Neuronal stem cell (in vitro differentiated cells): ENCODE results near the gene MTA1.

ENCODE experiments used
- DNase-seq: peaks from one replicate; pipeline ENCODE4 v3.0.0-alpha.2; 2013; ENCODE audit warnings: low spot score
- H2AFZ ChIP-seq: one replicate; pipeline ENCODE4 v1.6.1; 2013; ENCODE audit warnings: mild to moderate bottlenecking, low read length, inconsistent platforms
- H2AK5ac ChIP-seq: 2 replicates; pipeline ENCODE4 v1.6.1; 2013; ENCODE audit warnings: low read depth, mild to moderate bottlenecking, inconsistent platforms, low read length, moderate library complexity, mixed read lengths
- H2BK120ac ChIP-seq: 2 replicates; pipeline ENCODE4 v1.6.1; 2013; ENCODE audit warnings: low read depth, mild to moderate bottlenecking, inconsistent platforms, low read length, moderate library complexity, mixed read lengths
- H2BK12ac ChIP-seq: one replicate; pipeline ENCODE4 v1.6.1; 2013; ENCODE audit warnings: low read length, inconsistent platforms
- H2BK15ac ChIP-seq: 2 replicates; pipeline ENCODE4 v1.6.1; 2013; ENCODE audit warnings: mild to moderate bottlenecking, low read length, inconsistent platforms, mixed read lengths
- H2BK5ac ChIP-seq: one replicate; pipeline ENCODE4 v1.6.1; 2013; ENCODE audit warnings: inconsistent platforms, mild to moderate bottlenecking, low read length, moderate library complexity
- H3K14ac ChIP-seq: one replicate; pipeline ENCODE4 v1.6.1; 2013; ENCODE audit warnings: low read length, inconsistent platforms
- H3K18ac ChIP-seq: 2 replicates; pipeline ENCODE4 v1.6.1; 2013; ENCODE audit warnings: low read length, inconsistent platforms
- H3K23ac ChIP-seq: 2 replicates; pipeline ENCODE4 v1.6.1; 2013; ENCODE audit warnings: low read depth, mild to moderate bottlenecking, mixed read lengths, low read length, inconsistent platforms; ENCODE audit not compliant: poor library complexity
- H3K27ac ChIP-seq: replicated peaks from 3 replicates; pipeline ENCODE4 v1.5.1; 2013; ENCODE audit warnings: low read length, inconsistent platforms
- H3K27me3 ChIP-seq, 3 experiments: 2 replicates each; pipeline ENCODE4 v1.6.1; 2013; ENCODE audit warnings: low read length in 3 of 3, mild to moderate bottlenecking in 2 of 3, inconsistent platforms in 1 of 3, low read depth in 1 of 3, mixed read lengths in 1 of 3, moderate library complexity in 1 of 3; ENCODE audit not compliant: control insufficient read depth in 3 of 3, insufficient read depth in 3 of 3
- H3K36me3 ChIP-seq, 2 donors: replicated peaks in 1 of 2; 2 replicates each; pipeline ENCODE4 v1.6.1; 2013; ENCODE audit warnings: low read length in 2 of 2; ENCODE audit not compliant: control insufficient read depth in 2 of 2, insufficient read depth in 2 of 2
- H3K4ac ChIP-seq: 2 replicates; pipeline ENCODE4 v1.6.1; 2013; ENCODE audit warnings: inconsistent platforms, mild to moderate bottlenecking, low read length, moderate library complexity
- H3K4me1 ChIP-seq, 2 donors: 1 replicate in 1 of 2; 2 replicates in 1 of 2; pipeline ENCODE4 v1.6.1; 2013; ENCODE audit warnings: low read length in 2 of 2, low read depth in 1 of 2; ENCODE audit not compliant: control insufficient read depth in 2 of 2, insufficient read depth in 1 of 2
- H3K4me2 ChIP-seq: one replicate; pipeline ENCODE4 v1.6.1; 2013; ENCODE audit warnings: mild to moderate bottlenecking, low read length, inconsistent platforms; ENCODE audit not compliant: insufficient read depth, poor library complexity, severe bottlenecking
- H3K4me3 ChIP-seq, 2 donors: 2 replicates each; pipeline ENCODE4 v1.5.1; 2013; ENCODE audit warnings: low read length in 2 of 2, mild to moderate bottlenecking in 2 of 2, inconsistent platforms in 1 of 2, moderate library complexity in 1 of 2
- H3K79me1 ChIP-seq: one replicate; pipeline ENCODE4 v1.6.1; 2013; ENCODE audit warnings: low read depth, mild to moderate bottlenecking, inconsistent platforms, low read length, moderate library complexity
- H3K9ac ChIP-seq: one replicate; pipeline ENCODE4 v1.6.1; 2013; ENCODE audit warnings: mild to moderate bottlenecking, low read depth, low read length, inconsistent platforms; ENCODE audit not compliant: poor library complexity
- H3K9me3 ChIP-seq, 2 donors: replicated peaks in 1 of 2; 2 replicates each; pipeline versions ENCODE3 to v1.6.1; 2013; ENCODE audit warnings: low read length in 2 of 2, mild to moderate bottlenecking in 2 of 2, inconsistent platforms in 1 of 2, low read depth in 1 of 2, mixed read lengths in 1 of 2, moderate library complexity in 1 of 2; ENCODE audit not compliant: control insufficient read depth in 2 of 2, insufficient read depth in 1 of 2
- H4K8ac ChIP-seq: one replicate; pipeline ENCODE4 v1.6.1; 2013; ENCODE audit warnings: low read depth, mild to moderate bottlenecking, inconsistent platforms, low read length, moderate library complexity
- H4K91ac ChIP-seq: one replicate; pipeline ENCODE4 v1.6.1; 2013; ENCODE audit warnings: low read length, low read depth, mild to moderate bottlenecking, inconsistent platforms; ENCODE audit not compliant: poor library complexity
- WGBS, 2 donors: extraction: QIAGEN DNeasy Blood & Tissue Kit; methylation state at CpG; one replicate each; pipeline ENCODE4 v1.1.7; 2013; ENCODE audit warnings: missing lambda C conversion rate in 2 of 2, mixed read lengths in 1 of 2; ENCODE audit not compliant: insufficient read length in 2 of 2, insufficient replicate concordance in 1 of 2; ENCODE audit errors: extremely low coverage in 2 of 2; 5-methylcytosine and 5-hydroxymethylcytosine counted together

MTA1 gene

DNA sequence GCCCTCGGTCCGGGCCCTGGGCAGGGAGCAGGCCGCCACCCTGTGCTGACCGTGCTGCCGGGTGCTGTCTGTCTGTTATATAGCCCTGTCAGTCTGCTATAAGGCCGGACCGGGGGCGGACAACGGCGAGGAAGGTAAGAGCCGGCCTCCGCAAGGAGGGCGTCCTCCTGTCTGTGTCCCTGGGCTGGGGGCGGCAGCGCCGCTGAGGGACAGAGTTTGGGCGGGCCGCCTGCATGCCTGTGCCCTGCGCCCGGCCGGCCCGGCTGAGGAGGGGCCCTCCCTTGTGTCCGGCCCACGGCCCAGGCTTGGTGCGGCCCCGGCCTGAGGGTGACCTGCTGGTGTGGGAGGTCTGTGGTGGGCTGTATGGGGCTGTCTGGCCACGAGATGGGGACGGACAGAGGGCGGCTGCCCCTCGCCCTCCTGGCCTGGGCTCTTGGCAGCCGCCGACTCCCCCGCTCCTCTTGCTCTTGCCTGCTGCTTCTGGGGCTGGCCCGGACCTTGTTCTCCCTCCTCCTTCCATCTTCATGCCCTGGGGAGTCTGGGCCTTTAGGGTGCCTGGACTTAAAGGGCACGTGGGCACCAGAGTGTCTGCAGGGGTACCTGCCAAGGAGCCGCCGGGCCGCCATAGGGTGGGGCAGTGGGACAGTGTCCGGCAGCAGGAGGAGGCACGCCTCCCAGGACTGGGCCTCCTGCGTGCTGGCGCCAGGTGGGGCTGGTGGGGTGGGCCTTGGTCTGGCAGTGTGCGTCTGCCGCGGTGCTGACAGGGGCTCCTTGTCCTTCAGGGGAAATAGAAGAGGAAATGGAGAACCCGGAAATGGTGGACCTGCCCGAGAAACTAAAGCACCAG is 29.9 kb downstream of the MTA1 start:
- peak overlapping the region; percentile 11 for H3K18ac ChIP-seq
- H3K27me3 ChIP-seq, result no peaks in the 10 kb centered on the region
- H2BK15ac ChIP-seq, result no peak overlapping the region
- no peak overlapping the region for H3K27ac ChIP-seq
- H4K8ac ChIP-seq, result peak overlapping the region; percentile 3
- H3K4ac ChIP-seq, result no peak overlapping the region
- no peak overlapping the region for H2AFZ ChIP-seq
- peak overlapping the region; percentile 38 for H3K14ac ChIP-seq
- no peak overlapping the region for H2BK120ac ChIP-seq
- peak overlapping the region; percentile 28 for H2AK5ac ChIP-seq
- H3K9ac ChIP-seq, result no peak overlapping the region
- DNase-seq, result no peak
- H3K36me3 ChIP-seq, result peaks cover 46 to 75% of the 10 kb centered on the region in 2 donors
- peak overlapping the region; percentile 24 for H2BK5ac ChIP-seq
- no peaks in the 10 kb centered on the region for H3K4me1 ChIP-seq
- H3K4me3 ChIP-seq, result no peak overlapping the region
- peak overlapping the region; percentile 41 for H2BK12ac ChIP-seq
- H3K4me2 ChIP-seq, result no peak overlapping the region
- peak overlapping the region; percentile 55 for H3K23ac ChIP-seq
- peaks cover 0 to 2% of the 10 kb centered on the region in 2 donors for H3K9me3 ChIP-seq
- no peak overlapping the region for H4K91ac ChIP-seq
- H3K79me1 ChIP-seq, result peaks cover 30% of the 10 kb centered on the region
- no CpG with 5 or more reads among the region's 47 CpGs for WGBS, 2 donors

DNA sequence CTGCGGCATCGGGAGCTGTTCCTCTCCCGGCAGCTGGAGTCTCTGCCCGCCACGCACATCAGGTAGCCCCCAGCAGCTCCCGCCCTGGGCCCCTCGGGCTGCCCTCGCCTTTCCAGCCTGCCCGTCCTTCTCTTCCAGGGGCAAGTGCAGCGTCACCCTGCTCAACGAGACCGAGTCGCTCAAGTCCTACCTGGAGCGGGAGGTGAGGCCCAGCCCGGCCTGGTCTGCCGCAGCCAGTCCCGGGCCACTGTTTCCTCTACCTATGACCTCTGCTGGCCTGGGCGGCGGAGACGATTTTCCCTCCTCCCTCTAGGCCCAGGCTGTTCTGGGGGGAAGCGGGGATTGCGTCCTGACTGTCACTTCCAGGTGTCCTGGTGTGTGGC is 30.5 kb downstream of the MTA1 start:
- H2BK120ac ChIP-seq, result no peak overlapping the region
- H2BK12ac ChIP-seq, result no peak overlapping the region
- H3K36me3 ChIP-seq, result peaks cover 46 to 80% of the 10 kb centered on the region in 2 donors
- peak overlapping the region; percentile 28 for H2AK5ac ChIP-seq
- no CpG with 5 or more reads among the region's 22 CpGs for WGBS, 2 donors
- no peak overlapping the region for H3K14ac ChIP-seq
- no peak overlapping the region for H3K4me2 ChIP-seq
- H3K4ac ChIP-seq, result no peak overlapping the region
- H3K18ac ChIP-seq, result no peak overlapping the region
- no peak overlapping the region for H2BK15ac ChIP-seq
- no peak overlapping the region for H4K8ac ChIP-seq
- DNase-seq, result no peak
- no peak overlapping the region for H3K27ac ChIP-seq
- peak overlapping the region; percentile 31 for H3K23ac ChIP-seq
- H2BK5ac ChIP-seq, result peak overlapping the region; percentile 24
- peaks cover 0 to 2% of the 10 kb centered on the region in 2 donors for H3K9me3 ChIP-seq
- H4K91ac ChIP-seq, result no peak overlapping the region
- H2AFZ ChIP-seq, result no peak overlapping the region
- H3K4me3 ChIP-seq, result no peak overlapping the region
- no peaks in the 10 kb centered on the region for H3K27me3 ChIP-seq
- no peaks in the 10 kb centered on the region for H3K4me1 ChIP-seq
- H3K79me1 ChIP-seq, result peaks cover 30% of the 10 kb centered on the region
- no peak overlapping the region for H3K9ac ChIP-seq

DNA sequence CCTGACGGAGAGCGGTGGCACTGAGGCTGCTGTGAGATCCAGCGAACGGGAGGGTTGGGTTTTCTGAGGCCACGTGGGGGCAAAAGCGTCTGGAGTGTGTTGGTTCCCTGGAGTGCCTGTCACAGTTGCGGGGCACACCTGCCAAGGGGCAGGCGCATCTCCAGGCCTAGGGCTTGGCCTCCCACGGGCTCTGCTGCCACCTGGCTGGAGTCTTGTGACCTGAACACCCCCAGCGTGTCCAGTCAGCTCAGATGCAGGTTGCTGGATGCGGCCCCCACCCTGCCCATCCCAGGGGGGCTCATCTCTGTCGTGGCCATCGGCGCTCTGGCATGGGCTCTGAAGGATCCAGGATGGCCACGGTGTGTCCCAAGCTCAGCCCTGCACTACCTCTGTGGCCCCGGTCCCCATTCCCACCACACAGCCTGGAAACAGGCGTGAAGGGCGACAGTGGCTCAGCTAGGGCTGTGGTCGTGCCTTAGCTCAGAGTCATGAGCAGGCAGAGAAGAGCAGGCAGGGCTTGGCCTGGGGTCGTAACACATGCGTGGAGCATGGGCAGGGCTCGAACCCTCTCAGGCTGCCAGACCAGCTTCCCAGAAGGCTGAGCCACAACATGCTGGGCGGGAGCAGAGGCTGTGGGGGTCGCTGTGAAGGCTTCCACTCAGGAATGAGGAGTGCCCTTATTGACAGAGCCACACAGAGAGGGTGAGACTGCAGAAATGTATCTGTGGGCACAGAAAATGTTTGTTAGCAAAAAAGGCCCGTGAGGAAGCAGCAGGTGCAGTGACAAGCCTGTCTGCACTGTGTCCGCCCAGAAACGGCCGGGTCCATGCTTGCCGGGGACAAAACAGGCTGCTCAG is 31.5 kb downstream of the MTA1 start:
- Histone ChIP-seq H2AFZ (no peak overlapping the region), H3K27ac (no peak overlapping the region), H3K79me1 (peaks cover 36% of the 10 kb centered on the region), H2BK120ac (no peak overlapping the region), H4K91ac (no peak overlapping the region), H3K4ac (no peak overlapping the region), H3K4me2 (no peak overlapping the region), H2BK5ac (peak overlapping the region; percentile 19), H3K4me1 (no peaks in the 10 kb centered on the region), H3K4me3 (no peak overlapping the region), H2BK15ac (no peak overlapping the region), H3K23ac (peak overlapping the region; percentile 50), H4K8ac (no peak overlapping the region), H2AK5ac (no peak overlapping the region), H3K14ac (no peak overlapping the region), H3K18ac (no peak overlapping the region), H3K36me3 (peaks cover 53 to 81% of the 10 kb centered on the region in 2 donors), H3K27me3 (no peaks in the 10 kb centered on the region), H3K9ac (peak overlapping the region; percentile 25), H2BK12ac (no peak overlapping the region), H3K9me3 (peaks cover 0 to 2% of the 10 kb centered on the region in 2 donors)
- DNase-seq, result no peak
- WGBS, 2 donors, result no CpG with 5 or more reads among the region's 29 CpGs

DNA sequence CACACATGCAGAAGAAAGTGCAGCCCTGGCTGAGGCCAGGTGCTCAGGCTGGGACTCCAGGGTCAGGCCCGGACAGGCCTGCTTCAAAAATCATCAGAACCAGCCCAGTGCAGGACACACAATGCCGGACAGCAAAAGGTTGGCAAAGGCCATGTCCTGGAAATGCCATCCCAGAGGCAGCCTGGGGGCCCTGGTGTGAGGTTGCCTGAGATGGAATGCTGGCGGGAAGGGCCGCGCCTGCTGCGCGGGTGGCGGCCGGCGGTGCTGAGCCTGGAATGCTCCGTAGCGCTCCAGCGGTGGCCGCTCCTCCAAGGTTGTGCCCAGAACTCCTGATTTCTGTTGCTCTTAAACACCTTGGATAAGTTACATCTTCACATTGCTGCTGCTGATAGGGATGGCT is 33.3 kb downstream of the MTA1 start:
- no peak for DNase-seq
- no peak overlapping the region for H3K4me3 ChIP-seq
- no peak overlapping the region for H2BK12ac ChIP-seq
- no peak overlapping the region for H3K4ac ChIP-seq
- H2AK5ac ChIP-seq, result no peak overlapping the region
- no peak overlapping the region for H4K8ac ChIP-seq
- H3K27ac ChIP-seq, result no peak overlapping the region
- peaks cover 36% of the 10 kb centered on the region for H3K79me1 ChIP-seq
- H3K27me3 ChIP-seq, result no peaks in the 10 kb centered on the region
- no peak overlapping the region for H2AFZ ChIP-seq
- no peak overlapping the region for H2BK5ac ChIP-seq
- H3K18ac ChIP-seq, result no peak overlapping the region
- no peaks in the 10 kb centered on the region for H3K4me1 ChIP-seq
- peaks cover 58 to 89% of the 10 kb centered on the region in 2 donors for H3K36me3 ChIP-seq
- no CpG with 5 or more reads among the region's 14 CpGs for WGBS, 2 donors
- H4K91ac ChIP-seq, result no peak overlapping the region
- peaks cover 0 to 2% of the 10 kb centered on the region in 2 donors for H3K9me3 ChIP-seq
- H3K9ac ChIP-seq, result peak overlapping the region; percentile 50
- no peak overlapping the region for H2BK120ac ChIP-seq
- H3K23ac ChIP-seq, result no peak overlapping the region
- no peak overlapping the region for H3K14ac ChIP-seq
- no peak overlapping the region for H3K4me2 ChIP-seq
- H2BK15ac ChIP-seq, result no peak overlapping the region
